Gastrocnemius medialis (tissue), 4 donors: Measurements from ENCODE around the gene PCNX2. TPM values are rescaled to one million over a fixed set of nuclear protein-coding genes. Genes with fewer than 3 reads are reported as not detected.

Experiments
- ATAC-seq, 2 donors: fragments of 150-250 bp; one replicate each; pipeline ENCODE4 v1.9.1; 2016
- DNase-seq, 2 donors: peaks; one replicate each; pipeline ENCODE4 v3.0.0-alpha.2; 2019
- H3K27ac ChIP-seq, 4 donors: fragments of 200-600 bp; sonication (generic); 1 replicate in 1 of 4; 2 replicates in 3 of 4; pipeline ENCODE4 v1.5.1; 2016 to 2018; ENCODE audit warnings: mild to moderate bottlenecking in 2 of 4, moderate library complexity in 1 of 4
- H3K27me3 ChIP-seq, 3 donors: fragments of 200-600 bp; sonication (generic) in 2 of 3; 1 replicate in 1 of 3; 2 replicates in 2 of 3; pipeline versions ENCODE4 v1.5.1 to v1.6.0; 2016 to 2019; ENCODE audit warnings: mild to moderate bottlenecking in 1 of 3, moderate library complexity in 1 of 3
- H3K36me3 ChIP-seq, 2 donors: fragments of 200-600 bp; sonication (generic) in 1 of 2; one replicate each; pipeline ENCODE4 v1.5.1; 2017 to 2018
- H3K4me1 ChIP-seq, 2 donors: fragments of 200-600 bp; sonication (generic) in 1 of 2; one replicate each; pipeline ENCODE4 v1.5.1; 2016 to 2017; ENCODE audit warnings: mild to moderate bottlenecking in 2 of 2
- H3K4me3 ChIP-seq, 4 donors: fragments of 200-600 bp; sonication (generic) in 3 of 4; 1 replicate in 1 of 4; 2 replicates in 3 of 4; pipeline ENCODE4 v1.5.1; 2016 to 2019; ENCODE audit warnings: mild to moderate bottlenecking in 2 of 4
- H3K9me3 ChIP-seq, 3 donors: fragments of 200-600 bp; sonication (generic) in 2 of 3; 1 replicate in 1 of 3; 2 replicates in 2 of 3; pipeline ENCODE4 v1.5.1; 2016 to 2019
- CTCF ChIP-seq, 5 experiments: fragments of 450-650 bp in 3 of 5; fragments of 200-600 bp in 2 of 5; sonication (generic) in 2 of 5; IDR thresholded peaks in 4 of 5; conservative IDR thresholded peaks in 1 of 5; 1 replicate in 4 of 5; 2 replicates in 1 of 5; pipeline ENCODE4 v1.5.1; 2016 to 2019; ENCODE audit warnings: antibody characterized with exemption in 5 of 5, mild to moderate bottlenecking in 3 of 5, moderate library complexity in 3 of 5
- POLR2A ChIP-seq, 2 donors: fragments of 450-650 bp; IDR thresholded peaks; one replicate each; pipeline ENCODE4 v1.6.1; 2017; ENCODE audit warnings: antibody characterized with exemption in 2 of 2, mild to moderate bottlenecking in 2 of 2, moderate library complexity in 2 of 2
- in situ Hi-C, 4 donors: fragments of 200-750 bp; cut with MboI; loops; one replicate each; pipeline versions ENCODE4 v1.15.0 to v1.8.0; 2017; ENCODE audit warnings: low sequenced_read_pairs in 4 of 4
- intact Hi-C: fragments of 100-400 bp; cut with DNase I; formaldehyde crosslinking; loops from one replicate; pipeline ENCODE4 v1.15.1; 2023; ENCODE audit warnings: low total_unique reads
- total RNA-seq, 4 donors: library from RNA; depleted of rRNA; stranded (reverse); fragments of >200 nt; gene quantifications; one replicate each; pipeline versions ENCODE4 v1.1.0 to v1.2.3, GENCODE V29; 2016

The PCNX2 gene
- total RNA-seq, 4 donors from 2014 or later = 0.34 to 5.6 (median 1.9) TPM

GRCh38 chr1:233061265-233061664, 234.3 kb downstream of the PCNX2 start:
- Histone ChIP-seq H3K4me1 (no peaks in the 10 kb centered on the region), H3K27me3 (no peaks in the 10 kb centered on the region), H3K27ac (no peak overlapping the region), H3K4me3 (no peak overlapping the region), H3K36me3 (no peaks in the 10 kb centered on the region), H3K9me3 (no peaks in the 10 kb centered on the region)
- intact Hi-C loops (no loop called here), in situ Hi-C loops (no loop called here)
- TF ChIP-seq CTCF (IDR thresholded peaks at IDR 0.05 in 4 of 5, conservative IDR thresholded peaks at IDR 0.05 in 1 of 5) (no peak), POLR2A (IDR thresholded peaks at IDR 0.05) (no peak)
- DNase-seq (no peak), ATAC-seq (no peak)

GRCh38 chr1:233060461-233060994, 235.0 kb downstream of the PCNX2 start:
- no peak for ATAC-seq
- H3K9me3 ChIP-seq = no peaks in the 10 kb centered on the region
- TF ChIP-seq POLR2A (IDR thresholded peaks at IDR 0.05) (no peak), CTCF (IDR thresholded peaks at IDR 0.05 in 4 of 5, conservative IDR thresholded peaks at IDR 0.05 in 1 of 5) (no peak)
- no peak for DNase-seq
- intact Hi-C loops = no loop called here
- no peak overlapping the region for H3K4me3 ChIP-seq
- H3K36me3 ChIP-seq = no peaks in the 10 kb centered on the region
- no peak overlapping the region for H3K27ac ChIP-seq
- H3K4me1 ChIP-seq = no peaks in the 10 kb centered on the region
- in situ Hi-C loops = no loop called here
- H3K27me3 ChIP-seq = no peaks in the 10 kb centered on the region

GRCh38 chr1:233057836-233058235, 237.7 kb downstream of the PCNX2 start:
- intact Hi-C loops = no loop called here
- TF ChIP-seq POLR2A (IDR thresholded peaks at IDR 0.05) (no peak), CTCF (IDR thresholded peaks at IDR 0.05 in 4 of 5, conservative IDR thresholded peaks at IDR 0.05 in 1 of 5) (no peak)
- ATAC-seq = no peak
- H3K4me1 ChIP-seq = no peaks in the 10 kb centered on the region
- H3K4me3 ChIP-seq = no peak overlapping the region
- no peaks in the 10 kb centered on the region for H3K36me3 ChIP-seq
- H3K27ac ChIP-seq = no peak overlapping the region
- no peaks in the 10 kb centered on the region for H3K9me3 ChIP-seq
- no peak for DNase-seq
- in situ Hi-C loops = no loop called here
- no peaks in the 10 kb centered on the region for H3K27me3 ChIP-seq

- in situ Hi-C loops = no loop called here
These were observed 239.5 kb downstream of the PCNX2 start for GRCh38 chr1:233055879-233056641.

More at GRCh38 chr1:233055879-233056641, 239.5 kb downstream of the PCNX2 start:
- no peaks in the 10 kb centered on the region for H3K36me3 ChIP-seq
- H3K9me3 ChIP-seq = no peaks in the 10 kb centered on the region
- no peak overlapping the region for H3K4me3 ChIP-seq
- TF ChIP-seq POLR2A (IDR thresholded peaks at IDR 0.05) = no peak
- TF ChIP-seq CTCF (IDR thresholded peaks at IDR 0.05 in 4 of 5, conservative IDR thresholded peaks at IDR 0.05 in 1 of 5) = no peak
- intact Hi-C loops = no loop called here
- H3K4me1 ChIP-seq = no peaks in the 10 kb centered on the region
- no peak for DNase-seq
- H3K27me3 ChIP-seq = no peaks in the 10 kb centered on the region
- ATAC-seq = no peak
- H3K27ac ChIP-seq = no peak overlapping the region
